Fibroblast of pulmonary artery (primary cell): Measurements from ENCODE around the gene CACTIN.
A peak's percentile ranks its signal among the peaks of the same experiment; 100 is the strongest.

Source experiments
- DNase-seq: peaks from one replicate; pipeline ENCODE4 v3.0.0-alpha.2; 2010; ENCODE audit warnings: low read depth
- H3K4me3 ChIP-seq: replicated peaks from 2 replicates; pipeline ENCODE4 v1.5.1; 2011; ENCODE audit warnings: low read depth, mild to moderate bottlenecking, control low read depth, low read length, moderate library complexity
- CTCF ChIP-seq: IDR thresholded peaks from 2 replicates; pipeline ENCODE4 v1.5.1; 2011; ENCODE audit warnings: mild to moderate bottlenecking, control low read depth, low read length, inconsistent platforms; ENCODE audit errors: missing control alignments

Gene CACTIN

GRCh38 chr19:3618144-3618810 lies 8.3 kb downstream of the CACTIN start:
- H3K4me3 ChIP-seq = no peak overlapping the region
- DNase-seq = peak; percentile 56
- TF ChIP-seq CTCF = peak; percentile 81

- no peak for TF ChIP-seq CTCF
- no peak for DNase-seq
- no peak overlapping the region for H3K4me3 ChIP-seq
These were observed 9.1 kb downstream of the CACTIN start for GRCh38 chr19:3617463-3617862.

GRCh38 chr19:3615524-3616135 lies 11.0 kb downstream of the CACTIN start:
- TF ChIP-seq CTCF = no peak
- no peak for DNase-seq
- no peak overlapping the region for H3K4me3 ChIP-seq

GRCh38 chr19:3614858-3615505 lies 11.6 kb downstream of the CACTIN start:
- H3K4me3 ChIP-seq = no peak overlapping the region
- no peak for DNase-seq
- no peak for TF ChIP-seq CTCF

GRCh38 chr19:3613818-3614661 lies 12.6 kb downstream of the CACTIN start:
- no peak overlapping the region for H3K4me3 ChIP-seq
- no peak for DNase-seq
- no peak for TF ChIP-seq CTCF

GRCh38 chr19:3612901-3613741 lies 13.5 kb downstream of the CACTIN start:
- no peak for DNase-seq
- no peak for TF ChIP-seq CTCF
- H3K4me3 ChIP-seq = no peak overlapping the region
